ENCODE measurements around the gene ABCC4.
"Not testable (repeated sequence)": the region's sequence is repeated elsewhere in the genome, so short reads cannot be mapped to it uniquely, and the experiment has no call there.

The ABCC4 gene

GRCh38 chr13:95226476-95226875 lies 74.8 kb downstream of the ABCC4 start:
- DNase-seq: no peak

- DNase-seq: no peak
Measured at GRCh38 chr13:95226050-95226449, 75.2 kb downstream of the ABCC4 start.

GRCh38 chr13:95224064-95224463 lies 77.2 kb downstream of the ABCC4 start:
- DNase-seq: no peak

GRCh38 chr13:95222733-95223018 lies 78.6 kb downstream of the ABCC4 start:
- no peak for DNase-seq

GRCh38 chr13:95221971-95222732 lies 79.1 kb downstream of the ABCC4 start:
- no peak for DNase-seq

GRCh38 chr13:95220611-95221010 lies 80.6 kb downstream of the ABCC4 start:
- DNase-seq: no peak

GRCh38 chr13:95217920-95218830 lies 83.1 kb downstream of the ABCC4 start:
- DNase-seq: no peak

- DNase-seq: no peak
Measured at GRCh38 chr13:95216182-95216581, 85.1 kb downstream of the ABCC4 start.

- no peak for DNase-seq
Measured at GRCh38 chr13:95212983-95213850, 88.0 kb downstream of the ABCC4 start.

GRCh38 chr13:95209109-95209508 lies 92.1 kb downstream of the ABCC4 start:
- no peak for DNase-seq

- no peak for DNase-seq
Measured at GRCh38 chr13:95207769-95208366, 93.4 kb downstream of the ABCC4 start.

- DNase-seq: no peak
Measured at GRCh38 chr13:95206116-95206515, 95.1 kb downstream of the ABCC4 start.

- no peak for DNase-seq
Measured at GRCh38 chr13:95204231-95204765, 97.0 kb downstream of the ABCC4 start.

- DNase-seq: no peak
Measured at GRCh38 chr13:95201814-95202651, 99.2 kb downstream of the ABCC4 start.

GRCh38 chr13:95200386-95200957 lies 100.8 kb downstream of the ABCC4 start:
- DNase-seq: not testable (repeated sequence)

- no peak for DNase-seq
Measured at GRCh38 chr13:95199896-95200295, 101.4 kb downstream of the ABCC4 start.

- not testable (repeated sequence) for DNase-seq
Measured at GRCh38 chr13:95198606-95199005, 102.6 kb downstream of the ABCC4 start.

GRCh38 chr13:95197548-95197947 lies 103.7 kb downstream of the ABCC4 start:
- no peak for DNase-seq

GRCh38 chr13:95195146-95195545 lies 106.1 kb downstream of the ABCC4 start:
- no peak for DNase-seq

- no peak for DNase-seq
Measured at GRCh38 chr13:95193509-95194230, 107.6 kb downstream of the ABCC4 start.
